Stimulated activated CD8-positive, alpha-beta memory T cell treated with anti-CD3 and anti-CD28 coated beads, Interleukin-7, amount 100 ng/mL, for 48 hours (primary cell): Measurements from ENCODE around the gene BBS2.

ENCODE experiments used
- DNase-seq, 2 donors: peaks; one replicate each; pipeline ENCODE4 v3.0.0-alpha.2; 2020; ENCODE audit warnings: low read depth in 1 of 2; ENCODE audit errors: extremely low read depth in 1 of 2

Gene BBS2

GRCh38 chr16:56519459-56520250, at the start of gene BBS2:
BBS2 (minus strand) TSS chr16:56520024; CDS start chr16:56519862, 162 bp downstream.
- peak; percentile 79 to 82 for DNase-seq

- DNase-seq: no peak
Measured at GRCh38 chr16:56564793-56565477, 45.1 kb upstream of the BBS2 start, which contains the start of gene MT4. MT4 (plus strand) TSS chr16:56565073; CDS start chr16:56565129, 56 bp downstream.

GRCh38 chr16:56561126-56561525, 41.3 kb upstream of the BBS2 start:
- DNase-seq: no peak

GRCh38 chr16:56560447-56560846, 40.6 kb upstream of the BBS2 start:
- DNase-seq: no peak

GRCh38 chr16:56559109-56559508, 39.3 kb upstream of the BBS2 start:
- no peak for DNase-seq

GRCh38 chr16:56558024-56558747, 38.4 kb upstream of the BBS2 start:
- no peak for DNase-seq

- DNase-seq: no peak
Measured at GRCh38 chr16:56554441-56554840, 34.6 kb upstream of the BBS2 start.

GRCh38 chr16:56551796-56552738, 32.2 kb upstream of the BBS2 start:
- DNase-seq: no peak

GRCh38 chr16:56549744-56550385, 30.0 kb upstream of the BBS2 start:
- peak in 1 of 2 donors; percentile 2 for DNase-seq

GRCh38 chr16:56549161-56549560, 29.3 kb upstream of the BBS2 start:
- no peak for DNase-seq

- no peak for DNase-seq
Measured at GRCh38 chr16:56547949-56548567, 28.2 kb upstream of the BBS2 start.

- no peak for DNase-seq
Measured at GRCh38 chr16:56547120-56547948, 27.5 kb upstream of the BBS2 start.

GRCh38 chr16:56542039-56542438, 22.2 kb upstream of the BBS2 start:
- DNase-seq: no peak

GRCh38 chr16:56539656-56540055, 19.8 kb upstream of the BBS2 start:
- no peak for DNase-seq

GRCh38 chr16:56538331-56538730, 18.5 kb upstream of the BBS2 start:
- no peak for DNase-seq

- DNase-seq: no peak
Measured at GRCh38 chr16:56534847-56535383, 15.1 kb upstream of the BBS2 start.

- no peak for DNase-seq
Measured at GRCh38 chr16:56532714-56533113, 12.9 kb upstream of the BBS2 start.

- DNase-seq: no peak
Measured at GRCh38 chr16:56530872-56531271, 11.0 kb upstream of the BBS2 start.
